SH-SY5Y (cell line): ENCODE data around the gene CTNNA3.

ENCODE experiments used
- GATA2 ChIP-seq: IDR thresholded peaks from 2 replicates; pipeline ENCODE4 v1.6.1; 2011; ENCODE audit warnings: mild to moderate bottlenecking, low read depth, low read length
- GATA3 ChIP-seq: IDR thresholded peaks from 2 replicates; pipeline ENCODE4 v1.6.1; 2011; ENCODE audit warnings: low read depth, mild to moderate bottlenecking, low read length, moderate library complexity

DNA sequence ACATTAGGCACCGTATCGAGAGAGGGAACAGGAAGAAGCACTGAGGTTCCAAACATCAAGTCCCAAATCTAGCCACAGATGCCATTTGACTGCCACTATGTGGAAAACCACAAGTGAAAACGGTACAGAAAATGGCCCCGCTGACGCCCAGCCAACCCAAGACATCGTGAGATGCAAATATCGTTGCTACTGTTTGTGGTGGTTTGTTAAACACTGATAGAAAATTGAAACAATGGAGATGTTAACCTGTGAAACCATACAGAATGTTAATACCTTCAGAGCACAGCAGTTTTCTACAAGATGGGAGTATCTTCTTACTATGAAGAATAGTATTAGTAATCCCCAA is 922.5 kb downstream of the CTNNA3 start:
- TF ChIP-seq GATA3 = no peak
- no peak for TF ChIP-seq GATA2
